Activated CD8-positive, alpha-beta T cell treated with anti-CD3 and anti-CD28 coated beads for 36 hours (primary cell): ENCODE measurements around the gene GALNT16. TPM values are rescaled to one million over a fixed set of nuclear protein-coding genes. Genes with fewer than 3 reads are reported as not detected.
"Not testable (repeated sequence)": the region's sequence is repeated elsewhere in the genome, so short reads cannot be mapped to it uniquely, and the experiment has no call there.

Experiments
- ATAC-seq: fragments of 200-7000 bp; cut with Tn5 transposase; one replicate; pipeline ENCODE4 v1.10.0; 2021; ENCODE audit warnings: mild to moderate bottlenecking, moderate library complexity
- CTCF ChIA-PET: fragments of 350-600 bp; sonication (Branson Sonifier 250); formaldehyde crosslinking; loops from one replicate; lab custom pipeline; 2021; ENCODE audit warnings: antibody characterized with exemption; lab: Charles Lee
- POLR2A ChIA-PET: fragments of 350-600 bp; sonication (Branson Sonifier 250); formaldehyde crosslinking; loops from one replicate; lab custom pipeline; 2021; ENCODE audit warnings: antibody characterized with exemption; lab: Charles Lee
- DNase-seq: peaks from one replicate; pipeline ENCODE4 v3.0.0-alpha.2; 2020
- H3K27ac Mint-ChIP-seq: one replicate; pipeline ENCODE4 v1.8.0; 2021; ENCODE audit warnings: mild to moderate bottlenecking, mixed read lengths
- H3K27me3 Mint-ChIP-seq: one replicate; pipeline ENCODE4 v1.8.0; 2021; ENCODE audit warnings: mixed read lengths
- H3K36me3 Mint-ChIP-seq: one replicate; pipeline ENCODE4 v1.8.0; 2021; ENCODE audit warnings: low read depth, mixed read lengths
- H3K4me1 Mint-ChIP-seq: one replicate; pipeline ENCODE4 v1.8.0; 2021; ENCODE audit warnings: low read depth, mixed read lengths
- H3K4me3 Mint-ChIP-seq: one replicate; pipeline ENCODE4 v1.8.0; 2021; ENCODE audit warnings: mild to moderate bottlenecking, moderate library complexity, mixed read lengths
- H3K9me3 Mint-ChIP-seq: one replicate; pipeline ENCODE4 v1.8.0; 2021; ENCODE audit warnings: mixed read lengths
- intact Hi-C: fragments of 100-400 bp; cut with micrococcal nuclease; formaldehyde crosslinking; loops from one replicate; pipeline ENCODE4 v1.10.0; 2022
- total RNA-seq, 2 experiments: library from RNA; stranded (reverse); gene quantifications; one replicate each; pipeline ENCODE4 v1.2.3, GENCODE V29; 2021
- TF ChIP-seq, protein P1 (sequence below): fragments of 200-600 bp; IDR thresholded peaks from one replicate; pipeline ENCODE4 v1.8.0; 2022; ENCODE audit warnings: antibody characterized with exemption, mild to moderate bottlenecking

GALNT16 gene
- not detected for total RNA-seq

DNA sequence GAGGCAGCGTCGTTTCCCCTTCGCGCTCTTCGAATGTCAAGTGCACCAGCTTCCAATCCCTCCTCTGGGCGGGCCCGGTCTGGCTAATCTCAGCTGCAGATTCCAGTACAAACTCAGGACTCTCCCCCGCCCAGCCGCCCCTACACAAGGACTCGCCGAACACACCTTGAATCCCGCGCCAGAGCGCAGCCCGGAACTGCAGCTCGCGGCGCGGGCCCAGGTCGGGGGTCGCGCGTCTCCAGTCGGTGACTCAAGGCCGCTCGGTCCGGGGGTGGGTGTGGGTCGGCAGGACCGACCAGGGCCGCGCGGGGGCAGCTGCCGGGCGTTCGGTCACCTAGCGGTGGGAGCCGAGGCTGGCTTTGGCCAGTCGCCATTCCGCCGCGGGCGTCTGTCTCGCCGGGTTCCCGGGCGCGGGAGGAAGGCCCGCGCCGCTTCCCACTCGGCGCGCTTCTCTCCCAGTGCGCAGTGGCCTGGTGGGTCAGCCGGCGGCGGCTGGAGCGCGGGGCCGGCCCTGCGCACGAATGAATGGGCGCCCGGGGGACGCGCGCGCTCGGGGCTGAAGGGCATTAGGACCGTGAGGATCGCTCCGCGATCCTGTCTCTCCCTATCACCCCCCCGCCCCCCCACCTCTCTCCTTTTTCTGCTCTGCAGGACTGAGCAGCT lies at the start of gene GALNT16:
GALNT16 (plus strand) TSS at position 632 of the 663 bp plus-strand sequence. CDS start 133 bp downstream, outside the sequence.
- DNase-seq (no peak), ATAC-seq (no peak)
- intact Hi-C loops: no loop called here
- TF ChIP-seq, protein P1, sequence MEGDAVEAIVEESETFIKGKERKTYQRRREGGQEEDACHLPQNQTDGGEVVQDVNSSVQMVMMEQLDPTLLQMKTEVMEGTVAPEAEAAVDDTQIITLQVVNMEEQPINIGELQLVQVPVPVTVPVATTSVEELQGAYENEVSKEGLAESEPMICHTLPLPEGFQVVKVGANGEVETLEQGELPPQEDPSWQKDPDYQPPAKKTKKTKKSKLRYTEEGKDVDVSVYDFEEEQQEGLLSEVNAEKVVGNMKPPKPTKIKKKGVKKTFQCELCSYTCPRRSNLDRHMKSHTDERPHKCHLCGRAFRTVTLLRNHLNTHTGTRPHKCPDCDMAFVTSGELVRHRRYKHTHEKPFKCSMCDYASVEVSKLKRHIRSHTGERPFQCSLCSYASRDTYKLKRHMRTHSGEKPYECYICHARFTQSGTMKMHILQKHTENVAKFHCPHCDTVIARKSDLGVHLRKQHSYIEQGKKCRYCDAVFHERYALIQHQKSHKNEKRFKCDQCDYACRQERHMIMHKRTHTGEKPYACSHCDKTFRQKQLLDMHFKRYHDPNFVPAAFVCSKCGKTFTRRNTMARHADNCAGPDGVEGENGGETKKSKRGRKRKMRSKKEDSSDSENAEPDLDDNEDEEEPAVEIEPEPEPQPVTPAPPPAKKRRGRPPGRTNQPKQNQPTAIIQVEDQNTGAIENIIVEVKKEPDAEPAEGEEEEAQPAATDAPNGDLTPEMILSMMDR: peak; percentile 13
- ChIA-PET POLR2A (no interaction called here), CTCF (interaction anchor here (1.1 to 2.2 kb wide), 4 partner anchors 17 to 203 kb away, joined by 3 to 7 read pairs (median 4); no protein-coding TSS in a partner anchor)
- Mint-ChIP-seq H3K36me3 (no peaks in the 10 kb centered on the region), H3K4me3 (peak within 1 kb of the TSS; percentile 58), H3K4me1 (peaks cover 6% of the 10 kb centered on the region), H3K27me3 (peaks cover 44% of the 10 kb centered on the region), H3K9me3 (no peaks in the 10 kb centered on the region), H3K27ac (no peak within 1 kb of the TSS)

DNA sequence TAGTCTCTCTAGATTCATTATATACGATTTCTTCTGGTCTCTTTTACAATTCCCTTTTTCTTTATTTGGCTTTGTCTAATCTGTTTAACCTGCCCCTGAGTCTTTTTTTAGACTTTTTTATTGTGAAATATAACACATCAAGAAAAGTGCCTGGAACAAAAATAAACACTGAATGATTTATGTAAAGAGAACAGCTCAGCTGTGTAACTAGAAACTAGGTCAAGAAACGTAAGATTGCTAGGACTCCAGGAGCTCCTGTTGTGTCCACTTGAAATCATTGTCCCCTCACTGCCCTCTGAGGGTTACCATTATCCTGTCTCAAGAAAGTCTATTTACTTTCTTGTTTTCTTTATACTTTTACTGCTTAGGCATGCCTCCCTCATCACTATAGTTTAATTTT lies 45.6 kb upstream of the GALNT16 start:
- CTCF ChIA-PET: no interaction called here
- intact Hi-C loops: no loop called here
- ATAC-seq (no peak), DNase-seq (no peak)
- H3K27ac Mint-ChIP-seq: no peak overlapping the region
- peaks cover 1% of the 10 kb centered on the region for H3K9me3 Mint-ChIP-seq
- H3K36me3 Mint-ChIP-seq: peaks cover 7% of the 10 kb centered on the region
- H3K4me1 Mint-ChIP-seq: no peaks in the 10 kb centered on the region
- no peak overlapping the region for H3K4me3 Mint-ChIP-seq
- no peaks in the 10 kb centered on the region for H3K27me3 Mint-ChIP-seq
- TF ChIP-seq, protein P1: no peak
- POLR2A ChIA-PET: no interaction called here

DNA sequence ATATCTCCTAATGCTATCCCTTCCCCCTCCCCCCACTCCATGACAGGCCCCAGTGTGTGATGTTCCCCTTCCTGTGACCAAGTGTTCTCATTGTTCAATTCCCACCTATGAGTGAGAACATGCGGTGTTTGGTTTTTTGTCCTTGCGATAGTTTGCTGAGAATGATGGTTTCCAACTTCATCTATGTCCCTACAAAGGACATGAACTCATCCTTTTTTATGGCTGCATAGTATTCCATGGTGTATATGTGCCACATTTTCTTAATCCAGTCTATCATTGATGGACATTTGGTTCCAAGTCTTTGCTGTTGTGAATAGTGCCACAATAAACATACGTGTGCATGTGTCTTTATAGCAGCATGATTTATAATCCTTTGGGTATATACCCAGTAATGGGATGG lies 42.3 kb upstream of the GALNT16 start:
- intact Hi-C loops, H3K9me3 Mint-ChIP-seq, H3K36me3 Mint-ChIP-seq, DNase-seq, H3K4me1 Mint-ChIP-seq, H3K27ac Mint-ChIP-seq, ATAC-seq, POLR2A ChIA-PET, H3K4me3 Mint-ChIP-seq, H3K27me3 Mint-ChIP-seq: not testable (repeated sequence)
- CTCF ChIA-PET: interaction anchor here (1.1 kb wide), 1 partner anchor 10 kb away, joined by 3 read pairs; no protein-coding TSS in a partner anchor

DNA sequence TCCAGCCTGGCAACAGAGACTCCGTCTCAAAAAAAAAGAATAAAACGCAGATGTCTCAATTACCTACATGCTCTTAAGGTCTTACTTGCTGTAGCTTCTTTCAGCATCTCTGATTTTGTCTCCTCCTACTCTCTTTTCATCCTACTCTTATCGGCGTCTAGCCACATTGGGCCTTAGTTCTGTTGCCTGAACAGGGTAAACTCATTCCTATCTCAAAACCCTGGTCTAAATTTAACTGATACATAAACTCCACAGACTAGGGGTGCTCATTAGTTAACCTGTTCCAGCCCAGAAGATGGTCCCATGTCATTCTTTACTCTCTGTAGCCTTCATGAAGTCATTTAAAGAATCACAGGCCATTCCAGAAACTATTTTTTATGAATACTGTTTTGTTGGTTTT lies 35.0 kb upstream of the GALNT16 start:
- Mint-ChIP-seq H3K27ac (no peak overlapping the region), H3K4me3 (no peak overlapping the region), H3K36me3 (no peaks in the 10 kb centered on the region), H3K27me3 (no peaks in the 10 kb centered on the region), H3K9me3 (no peaks in the 10 kb centered on the region), H3K4me1 (no peaks in the 10 kb centered on the region)
- TF ChIP-seq, protein P1: no peak
- DNase-seq (no peak), ATAC-seq (no peak)
- intact Hi-C loops: no loop called here
- CTCF ChIA-PET: no interaction called here
- POLR2A ChIA-PET: no interaction called here

DNA sequence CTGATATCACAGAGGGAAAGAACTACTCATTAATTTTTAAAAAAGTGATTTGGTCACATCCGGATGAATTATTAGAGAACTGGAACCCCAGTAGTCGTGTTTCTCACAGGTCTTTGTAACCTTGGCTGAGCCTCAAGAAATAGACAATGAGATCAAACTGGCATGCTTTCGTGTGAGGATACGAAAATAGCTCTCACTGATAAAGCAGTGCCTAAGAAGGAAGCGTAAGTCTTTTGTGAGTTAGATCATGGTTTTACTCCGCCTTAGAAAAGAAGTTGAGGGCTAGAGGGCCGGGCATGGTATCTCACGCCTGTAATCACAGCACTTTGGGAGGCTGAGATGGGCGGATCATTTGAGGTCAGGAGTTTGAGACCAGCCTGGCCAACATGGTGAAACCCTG lies 33.8 kb upstream of the GALNT16 start:
- no peak overlapping the region for H3K27ac Mint-ChIP-seq
- ChIA-PET POLR2A (no interaction called here), CTCF (interaction anchor here (1.9 to 4.4 kb wide), 2 partner anchors 16 to 97 kb away, joined by 6 to 18 read pairs; no protein-coding TSS in a partner anchor)
- intact Hi-C loops: no loop called here
- no peak for ATAC-seq
- H3K4me1 Mint-ChIP-seq: no peaks in the 10 kb centered on the region
- no peak for DNase-seq
- TF ChIP-seq, protein P1: no peak
- no peak overlapping the region for H3K4me3 Mint-ChIP-seq
- H3K27me3 Mint-ChIP-seq: no peaks in the 10 kb centered on the region
- H3K9me3 Mint-ChIP-seq: no peaks in the 10 kb centered on the region
- no peaks in the 10 kb centered on the region for H3K36me3 Mint-ChIP-seq
